NCI-H1417 (cell line): ENCODE measurements around the gene PRF1.
A peak's percentile ranks its signal among the peaks of the same experiment; 100 is the strongest.
"Not testable (repeated sequence)": the region's sequence is repeated elsewhere in the genome, so short reads cannot be mapped to it uniquely, and the experiment has no call there.

Source experiments
- DNase-seq, 3 experiments: peaks; one replicate each; lab custom pipeline; 2025; lab: John Stamatoyannopoulos, UW

Gene PRF1

DNA sequence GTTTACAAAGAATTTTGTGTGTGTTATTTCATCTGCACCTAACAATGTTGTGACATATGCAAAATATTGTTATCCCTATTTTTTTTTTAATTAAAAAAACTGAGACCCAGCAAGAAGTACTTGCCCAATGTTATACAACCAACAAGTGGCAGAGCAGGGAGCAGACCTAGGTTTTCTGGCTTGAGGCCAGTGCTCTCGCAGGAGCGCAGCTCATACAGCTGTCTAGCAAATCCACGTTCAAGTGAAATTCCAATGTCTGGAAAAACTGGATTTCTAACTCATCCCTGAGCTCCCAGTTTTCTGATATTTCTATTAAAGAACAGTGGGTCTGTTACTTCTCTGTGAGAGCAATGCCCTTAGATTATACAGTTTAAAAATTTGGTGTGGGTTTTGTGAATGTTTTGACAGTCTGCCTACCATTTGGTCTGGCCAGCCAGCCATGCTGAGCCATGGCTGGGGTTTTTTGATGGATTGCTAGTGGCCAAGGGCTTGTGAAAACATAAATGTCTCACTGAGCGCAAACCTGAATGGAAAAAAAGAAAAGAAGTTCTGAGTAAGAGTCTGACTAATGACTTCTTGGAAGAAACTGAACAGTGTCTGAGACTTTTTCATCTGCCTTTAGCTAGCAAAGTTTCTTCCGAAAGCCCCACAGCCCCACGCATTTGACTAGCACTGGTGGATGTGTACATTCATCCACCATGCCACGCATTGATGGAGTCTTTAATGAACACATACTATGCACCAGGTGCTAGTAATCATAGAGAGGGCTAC lies 15.4 kb upstream of the PRF1 start:
- no peak for DNase-seq

DNA sequence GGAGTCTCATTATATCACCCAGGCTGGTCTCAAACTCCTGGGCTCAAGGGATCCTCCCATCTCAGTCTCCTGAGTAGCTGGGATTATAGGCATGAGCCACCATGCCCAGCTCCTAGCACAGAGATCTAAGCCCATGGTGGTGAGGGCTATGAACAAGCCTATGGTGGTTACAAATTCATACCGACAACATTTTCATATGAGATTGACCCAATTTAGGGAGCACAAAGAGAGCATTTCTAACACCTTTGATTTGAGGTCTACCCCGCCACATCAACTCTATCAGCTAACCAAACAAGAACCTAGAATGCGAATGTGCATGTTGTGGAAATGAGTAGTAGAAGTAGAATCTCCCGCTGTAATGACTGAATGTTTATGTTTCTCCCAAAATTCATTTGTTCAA lies 14.2 kb upstream of the PRF1 start:
- no peak for DNase-seq

DNA sequence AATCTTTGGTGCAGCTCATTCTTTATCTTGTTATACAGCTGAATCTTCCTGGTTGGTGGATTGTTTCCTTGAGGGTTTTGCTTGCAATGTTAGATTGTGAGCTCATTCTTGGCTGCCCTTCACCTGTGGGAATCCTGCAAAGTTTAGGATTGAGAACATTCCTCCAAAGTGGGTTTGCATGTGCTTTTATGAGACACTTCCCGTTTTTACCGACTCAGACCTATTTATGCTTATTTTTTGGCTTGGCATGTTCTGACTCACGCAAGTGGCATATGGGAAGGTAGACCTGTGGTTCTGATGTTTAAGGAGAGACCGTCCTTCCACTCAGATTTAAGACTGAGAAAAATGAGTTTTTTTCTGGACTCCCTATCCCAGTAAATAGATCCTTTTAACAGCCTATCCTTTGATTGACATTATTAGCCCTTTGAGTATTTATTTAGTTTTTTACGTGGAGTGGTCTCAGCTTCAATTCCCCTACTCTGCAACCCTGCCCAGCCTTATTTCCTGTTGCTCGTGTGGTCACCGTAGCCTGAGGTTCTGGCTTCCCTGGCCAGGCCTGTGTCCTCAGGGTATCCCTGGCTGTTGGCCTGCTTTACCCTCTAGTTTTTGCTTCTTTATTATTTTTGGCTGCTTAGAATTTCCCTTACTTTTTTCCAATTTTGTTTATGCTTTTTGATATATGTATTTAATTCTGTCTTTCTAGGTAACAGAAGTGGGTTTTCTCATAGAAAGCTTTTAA lies 13.4 kb upstream of the PRF1 start:
- no peak for DNase-seq

DNA sequence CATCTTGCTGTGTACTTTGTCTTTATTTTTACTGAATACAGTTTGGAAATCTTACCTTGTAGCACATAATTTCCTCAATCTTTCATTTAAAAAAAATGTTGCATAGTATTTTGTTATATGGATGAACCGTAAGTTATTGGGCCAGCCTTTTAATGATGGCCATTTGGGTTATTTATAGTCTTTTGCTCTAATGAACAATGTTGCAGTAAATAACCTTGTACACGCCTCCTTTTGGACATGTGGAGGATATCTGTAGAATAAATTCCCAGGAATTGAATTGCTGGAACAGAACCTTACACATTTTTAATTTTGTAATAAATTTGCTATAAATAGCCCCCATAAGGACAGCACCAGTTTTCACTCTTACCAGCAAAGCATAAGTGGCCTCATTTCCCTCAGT lies 12.7 kb upstream of the PRF1 start:
- DNase-seq: no peak

DNA sequence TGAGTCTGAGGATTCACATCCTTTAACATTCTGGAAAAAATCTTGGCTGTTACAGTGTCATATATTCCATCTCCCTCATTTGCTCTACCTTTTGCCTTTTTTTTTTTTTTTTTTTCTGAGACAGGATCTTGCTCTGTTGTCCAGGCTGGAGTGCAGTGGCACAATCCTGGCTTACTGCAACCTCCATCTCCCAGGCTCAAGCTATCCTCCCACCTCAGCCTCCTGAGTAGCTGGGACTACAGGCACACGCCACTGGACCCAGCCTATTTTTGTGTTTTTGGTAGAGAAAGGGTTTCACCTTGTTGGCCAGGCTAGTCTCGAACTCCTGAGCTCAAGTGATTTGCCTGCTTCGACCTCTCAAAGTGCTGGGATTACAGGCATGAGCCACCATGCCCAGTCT lies 11.8 kb upstream of the PRF1 start:
- DNase-seq: not testable (repeated sequence)

DNA sequence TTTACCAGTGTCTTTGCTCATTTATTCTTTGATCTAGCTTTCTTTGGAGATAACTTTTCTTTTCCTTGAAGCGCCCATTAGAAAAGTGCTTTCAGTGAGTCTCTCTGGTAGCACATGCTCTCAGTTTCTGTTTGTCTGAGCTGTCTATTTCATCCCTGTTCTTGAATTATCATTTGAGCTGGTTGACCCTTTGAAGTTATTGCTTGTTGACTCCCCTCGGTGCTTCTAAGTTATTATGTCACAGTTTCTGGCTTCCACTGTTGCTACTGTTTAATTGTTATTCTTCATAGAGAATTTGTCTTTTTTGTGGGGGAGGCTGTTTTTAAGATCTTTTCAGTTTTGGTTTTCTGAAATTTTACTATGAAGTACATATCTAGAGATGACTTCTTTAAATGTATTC lies 11.4 kb upstream of the PRF1 start:
- no peak for DNase-seq

DNA sequence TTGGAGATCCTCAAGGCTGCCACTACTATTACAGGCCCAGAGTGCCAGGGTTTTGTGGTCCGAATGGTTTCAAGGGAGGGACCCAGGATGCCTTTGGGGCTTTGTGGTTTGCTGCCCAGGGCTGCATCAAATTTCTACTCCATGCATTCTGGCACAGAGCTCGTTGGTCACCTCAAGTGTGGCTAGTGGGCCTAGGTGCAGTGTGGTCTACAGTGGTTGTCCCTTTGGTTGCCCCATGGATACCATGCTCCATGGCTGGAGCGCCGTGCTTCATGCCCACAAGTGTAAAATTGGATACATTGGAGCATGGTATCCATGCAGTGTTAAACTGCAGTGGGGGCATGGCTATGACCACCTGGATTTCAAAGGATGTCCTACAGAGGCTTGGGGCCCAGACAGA lies 5.4 kb upstream of the PRF1 start:
- no peak for DNase-seq

DNA sequence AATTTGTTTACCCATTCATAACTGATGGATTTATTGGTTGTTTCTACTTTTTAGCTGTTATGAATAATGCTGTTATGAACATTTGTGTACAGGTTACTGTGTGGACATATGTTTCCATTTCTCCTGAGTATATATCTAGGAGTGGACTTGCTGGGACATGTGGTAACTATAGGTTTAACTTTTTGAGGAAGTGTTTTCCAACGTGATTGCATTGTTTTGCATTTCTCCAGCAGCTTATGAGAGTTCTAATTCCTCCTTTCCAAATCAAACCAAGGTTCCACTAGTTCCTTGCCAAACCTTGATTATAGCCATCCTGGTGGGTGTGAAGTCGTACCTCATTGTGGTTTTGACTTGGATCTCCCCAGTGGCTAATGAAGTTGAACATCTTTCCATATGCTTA lies 2.6 kb upstream of the PRF1 start:
- DNase-seq: no peak

DNA sequence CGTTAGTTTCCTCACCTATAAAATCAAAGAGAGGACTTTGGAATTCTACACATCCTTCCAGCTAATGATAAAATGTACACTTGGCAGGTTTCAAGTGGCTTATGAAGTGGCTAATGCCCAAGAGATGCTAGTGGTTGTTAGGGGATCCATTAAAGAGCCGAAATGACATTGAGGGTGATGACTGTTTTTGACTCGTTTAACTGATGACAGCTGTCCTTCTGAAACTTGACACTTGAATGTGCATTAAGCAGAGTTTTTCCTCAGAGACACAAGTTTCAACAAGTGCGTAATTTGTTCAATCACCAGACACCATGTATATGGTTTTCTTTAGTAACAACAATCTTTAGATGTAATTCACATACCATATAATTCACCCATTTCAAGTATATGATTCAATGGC lies 1.6 kb upstream of the PRF1 start:
- peak in 2 of 3 experiments; percentile 30 to 41 for DNase-seq

DNA sequence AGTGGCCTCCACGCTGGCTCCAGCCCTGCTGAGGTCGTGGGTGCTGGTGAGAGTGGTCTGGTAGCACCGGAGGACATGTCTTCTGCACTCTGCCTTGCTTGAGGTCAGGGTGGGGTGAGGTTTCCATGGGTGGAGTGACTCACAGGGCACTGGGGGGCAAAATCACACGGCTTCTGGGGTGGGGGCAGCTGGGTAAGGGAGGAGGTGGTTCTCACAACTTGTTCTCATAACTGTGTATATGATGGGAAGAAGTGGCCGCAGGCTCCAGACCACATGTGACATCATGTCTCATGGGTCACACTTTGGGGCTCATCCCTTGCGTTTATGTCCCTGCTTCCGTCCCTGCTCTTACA lies 884 bp upstream of the PRF1 start:
- DNase-seq: no peak

DNA sequence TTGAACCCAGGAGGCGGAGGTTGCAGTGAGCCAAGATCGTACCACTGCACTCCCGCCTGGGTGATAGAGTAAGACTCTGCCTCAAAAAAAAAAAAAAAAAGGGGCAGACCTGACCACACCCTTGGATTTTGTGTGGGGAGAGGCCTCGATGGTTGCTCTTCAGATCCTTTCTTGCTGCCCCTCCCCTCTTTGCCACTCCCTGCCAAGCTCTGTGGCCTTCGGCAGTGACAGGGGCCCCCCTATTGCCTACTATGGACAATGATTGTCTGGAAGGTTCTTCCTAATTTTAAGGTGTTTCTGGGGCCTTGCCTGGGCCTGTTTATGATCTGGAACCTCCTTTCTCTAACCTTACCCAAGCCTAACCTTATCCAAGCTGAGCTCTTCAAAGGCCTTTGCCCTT lies 795 bp downstream of the PRF1 start:
- no peak for DNase-seq

DNA sequence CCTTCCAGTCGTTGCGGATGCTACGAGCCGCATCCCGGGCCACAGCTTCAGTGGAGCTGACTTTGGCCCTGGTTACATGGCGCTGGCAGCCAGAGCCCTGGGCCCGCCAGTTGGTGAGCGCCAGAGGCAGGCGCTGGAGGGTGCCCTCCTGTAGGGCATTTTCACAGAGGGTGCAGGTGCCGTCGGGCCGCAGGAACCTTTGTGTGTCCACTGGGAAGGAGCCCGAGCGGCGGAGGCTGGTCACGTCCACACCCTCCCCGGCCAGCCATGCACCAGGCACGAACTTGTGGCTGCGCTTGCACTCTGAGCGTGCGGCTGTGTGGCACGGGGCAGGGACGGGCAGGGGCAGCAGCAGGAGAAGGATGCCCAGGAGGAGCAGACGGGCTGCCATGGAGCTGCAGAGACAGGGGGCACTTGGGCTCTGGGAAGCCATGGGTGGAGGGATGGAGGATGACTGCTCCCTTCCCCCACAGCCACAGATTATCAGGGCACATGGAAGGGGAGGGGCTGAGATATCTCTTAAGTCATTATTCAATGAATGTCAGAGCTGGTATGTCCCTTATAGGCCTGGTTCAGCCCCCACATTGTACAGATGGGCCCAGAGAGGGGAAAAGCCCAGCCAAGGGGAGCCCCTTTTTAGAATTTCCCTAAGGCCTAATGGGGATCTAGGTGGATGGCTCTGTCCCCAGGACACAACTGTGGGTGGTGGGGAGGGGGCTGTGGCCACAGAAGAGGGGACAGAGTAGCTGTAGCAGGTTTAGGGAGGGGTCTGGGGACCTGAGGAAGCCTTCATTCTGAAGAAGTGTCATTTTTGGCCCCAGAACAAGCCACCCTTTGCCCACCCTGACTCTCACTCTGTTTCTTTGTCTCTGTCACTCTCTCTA lies 1.8 kb downstream of the PRF1 start:
- DNase-seq: no peak

DNA sequence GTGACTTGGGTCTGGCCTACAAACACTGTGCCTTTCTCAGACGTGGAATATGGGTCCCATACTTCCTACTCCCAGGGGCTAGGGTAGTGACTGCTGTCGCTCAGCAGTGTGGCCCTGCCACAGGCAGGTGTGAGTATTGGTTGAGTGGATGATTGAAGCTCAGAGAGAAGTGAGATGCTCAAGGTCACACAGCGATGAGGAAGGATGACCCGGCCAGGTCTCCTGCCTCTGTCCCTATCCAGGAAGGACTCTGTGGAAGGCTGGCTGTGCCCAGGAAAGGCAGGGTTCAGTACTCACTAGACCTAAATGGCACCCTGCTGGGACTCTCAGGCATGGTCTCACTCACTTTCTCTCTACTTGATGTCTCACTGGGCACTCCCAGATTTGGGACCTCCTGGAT lies 2.8 kb downstream of the PRF1 start:
- no peak for DNase-seq

DNA sequence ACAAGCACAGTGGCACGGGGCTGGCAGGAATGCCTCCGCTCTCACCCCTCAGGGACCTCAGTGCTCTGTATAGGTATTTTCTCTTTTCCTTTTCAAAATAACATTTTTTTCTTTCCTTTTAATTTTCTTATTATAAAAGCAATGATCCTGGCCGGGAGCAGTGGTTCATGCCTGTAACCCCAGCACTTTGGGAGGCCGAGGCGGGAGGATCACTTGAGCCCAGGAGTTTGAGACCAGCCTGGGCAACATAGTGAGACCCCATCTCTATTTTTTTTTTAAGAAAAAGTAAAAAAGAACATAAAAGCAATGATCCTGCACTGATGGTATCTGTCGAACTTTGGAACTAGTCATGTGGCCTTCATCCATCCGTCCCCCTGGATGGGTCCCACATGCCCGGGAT lies 3.2 kb downstream of the PRF1 start:
- DNase-seq: no peak

DNA sequence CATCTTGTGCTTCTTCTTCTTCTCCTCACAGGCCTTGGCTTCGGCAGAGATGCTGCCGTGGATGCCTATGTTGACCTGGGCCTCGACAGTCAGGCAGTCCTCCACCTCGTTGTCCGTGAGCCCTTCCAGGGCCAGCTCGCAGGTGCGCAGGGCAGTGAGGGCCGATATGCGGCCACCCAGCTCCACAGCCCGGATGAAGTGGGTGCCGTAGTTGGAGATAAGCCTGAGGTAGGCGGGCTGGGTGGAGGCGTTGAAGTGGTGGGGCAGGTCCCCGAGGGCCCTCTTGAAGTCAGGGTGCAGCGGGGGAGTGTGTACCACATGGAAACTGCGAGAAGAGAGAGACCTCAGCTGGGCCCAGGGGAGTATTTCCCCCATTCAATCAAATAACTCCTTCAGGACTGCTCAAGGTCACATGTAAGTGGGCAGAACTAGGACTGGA lies 3.7 kb downstream of the PRF1 start:
- no peak for DNase-seq

DNA sequence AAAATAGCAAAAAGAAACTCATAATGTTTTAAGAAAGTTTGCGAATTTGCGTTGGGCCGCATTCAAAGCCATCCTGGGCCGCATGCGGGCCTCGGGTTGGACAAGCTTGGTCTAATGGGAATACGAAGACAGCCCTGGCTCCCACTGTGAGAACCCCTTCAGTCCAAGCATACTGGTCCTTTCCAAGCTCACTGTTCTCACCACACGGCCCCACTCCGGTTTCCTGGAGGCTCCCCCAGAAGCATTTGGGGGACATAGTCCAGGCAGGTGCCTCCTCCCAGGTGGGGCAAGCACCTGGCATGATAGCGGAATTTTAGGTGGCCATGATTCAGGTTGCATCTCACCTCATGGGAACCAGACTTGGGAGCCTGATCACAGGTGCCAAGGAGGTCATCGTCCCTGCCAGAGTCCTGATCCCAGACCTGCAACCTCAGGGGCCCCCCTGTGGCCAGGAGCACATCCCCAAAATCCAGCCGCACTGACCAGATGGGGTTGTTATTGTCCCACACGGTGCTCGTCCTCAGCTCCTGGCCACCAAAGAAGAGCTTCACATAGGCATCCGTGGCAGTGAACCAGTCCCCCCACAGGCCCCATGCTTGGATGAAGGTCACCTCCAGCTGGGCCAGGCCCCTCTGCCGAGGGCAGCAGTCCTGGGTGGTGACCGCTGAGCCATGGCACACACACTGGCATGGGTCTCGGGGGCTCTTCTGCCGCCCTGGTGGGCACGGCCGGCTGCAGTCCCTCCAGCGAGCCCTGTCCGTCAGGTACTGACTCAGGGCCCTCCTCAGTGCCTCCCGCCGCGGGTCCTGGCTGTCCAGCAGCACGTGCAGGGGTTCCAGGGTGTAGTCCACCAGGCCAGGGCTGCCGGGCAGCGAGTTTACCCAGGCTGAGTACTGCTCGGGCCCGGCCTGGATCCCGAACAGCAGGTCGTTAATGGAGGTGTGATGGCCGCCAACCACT lies 4.4 kb downstream of the PRF1 start:
- no peak for DNase-seq

DNA sequence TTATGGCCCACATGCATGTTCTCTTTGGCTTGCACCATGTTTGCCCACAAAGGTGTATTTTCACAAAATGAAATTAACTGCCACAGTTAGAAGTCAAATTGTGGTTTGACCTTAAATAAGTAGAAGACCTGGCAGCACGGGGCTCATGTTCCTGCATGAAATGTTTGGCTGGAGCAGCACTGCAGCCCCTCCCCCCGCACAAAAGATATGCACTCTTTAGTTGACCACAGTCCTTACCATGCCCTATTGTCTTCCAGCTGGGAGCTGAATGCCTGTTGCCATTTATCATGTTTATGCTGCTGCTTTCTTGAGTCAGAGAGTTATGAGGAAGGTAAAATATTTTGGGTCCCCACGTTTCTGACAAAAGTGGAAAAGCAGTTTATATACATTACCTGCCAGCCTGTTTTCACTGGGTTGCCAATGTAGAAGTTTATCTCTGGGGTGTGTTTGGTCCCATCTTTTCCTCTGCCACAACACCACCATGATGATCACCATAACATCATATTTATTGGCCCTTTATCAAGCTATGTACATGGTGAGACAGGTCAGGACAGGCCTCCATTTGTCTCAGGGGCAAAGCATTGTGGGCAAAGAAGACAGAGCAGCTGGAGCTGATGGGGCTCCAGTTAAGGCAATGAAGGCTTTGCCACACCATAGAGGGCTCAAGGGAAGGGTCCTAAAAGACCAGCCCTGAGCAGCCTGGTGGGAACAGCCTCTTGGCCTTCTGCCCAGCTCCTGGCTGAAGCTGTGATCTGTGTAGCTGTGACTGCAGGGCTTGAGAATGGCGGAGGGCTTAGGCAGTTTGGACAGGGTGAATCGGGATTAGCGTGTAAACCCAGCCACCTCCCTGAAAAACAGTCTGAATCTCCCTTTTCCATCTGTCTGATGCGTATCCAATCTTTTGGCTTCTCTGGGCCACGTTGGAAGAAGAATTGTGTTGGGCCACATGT lies 5.4 kb downstream of the PRF1 start:
- DNase-seq: no peak

DNA sequence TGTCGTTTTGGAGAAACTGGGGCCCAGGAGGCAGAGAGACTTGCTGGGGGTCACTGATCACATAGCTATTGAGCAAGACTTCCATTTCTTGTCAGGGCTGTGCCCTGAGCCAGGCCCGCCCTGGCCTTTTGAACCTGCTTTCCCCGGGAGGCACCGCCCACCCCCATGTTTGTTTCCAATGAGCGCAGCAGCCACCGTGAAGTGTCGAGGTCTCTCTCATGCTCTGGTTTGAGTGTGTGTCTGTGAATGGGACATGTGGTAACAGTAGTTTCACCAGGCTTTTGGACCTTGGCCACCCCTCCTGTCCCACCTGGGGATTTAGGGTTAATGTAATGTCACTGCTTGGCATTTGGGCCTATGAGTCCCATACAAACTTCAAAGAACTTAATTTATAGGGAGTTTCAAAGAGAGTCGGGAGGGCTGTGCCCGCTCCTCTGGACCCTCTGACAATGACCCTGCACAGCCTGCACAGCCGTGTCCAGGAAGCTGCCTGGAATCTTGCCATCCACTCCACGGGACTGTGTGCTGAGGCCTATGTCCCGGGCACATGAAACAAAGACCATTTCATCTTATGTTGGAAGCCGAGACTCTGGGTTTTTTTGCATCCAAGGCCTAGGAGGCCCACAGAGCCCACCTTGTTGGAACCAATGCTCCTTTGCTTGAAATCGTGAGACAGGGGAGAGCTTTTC lies 6.3 kb downstream of the PRF1 start:
- DNase-seq: no peak

DNA sequence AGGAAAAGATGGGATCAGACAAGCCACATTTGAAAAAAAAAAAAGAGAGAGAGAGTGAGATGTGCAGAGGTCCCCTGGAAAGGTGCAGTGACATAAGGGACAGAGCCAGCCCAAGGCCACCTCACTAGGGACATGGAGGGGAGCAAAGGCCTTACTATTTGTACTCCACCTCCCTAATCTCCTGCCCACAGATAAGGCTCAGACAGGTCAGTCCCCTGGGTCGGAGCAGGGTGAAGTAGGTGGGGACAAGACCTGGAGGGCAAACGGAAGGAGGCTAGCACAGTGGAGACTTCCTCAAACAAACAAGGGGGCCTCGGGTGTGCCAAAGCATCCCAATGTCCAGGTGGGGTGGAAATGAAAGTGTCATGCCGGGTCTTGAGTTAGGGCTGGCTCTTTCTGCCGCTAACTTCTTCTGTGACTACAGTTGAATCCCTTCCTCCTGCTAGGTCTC lies 7.0 kb downstream of the PRF1 start:
- no peak for DNase-seq

DNA sequence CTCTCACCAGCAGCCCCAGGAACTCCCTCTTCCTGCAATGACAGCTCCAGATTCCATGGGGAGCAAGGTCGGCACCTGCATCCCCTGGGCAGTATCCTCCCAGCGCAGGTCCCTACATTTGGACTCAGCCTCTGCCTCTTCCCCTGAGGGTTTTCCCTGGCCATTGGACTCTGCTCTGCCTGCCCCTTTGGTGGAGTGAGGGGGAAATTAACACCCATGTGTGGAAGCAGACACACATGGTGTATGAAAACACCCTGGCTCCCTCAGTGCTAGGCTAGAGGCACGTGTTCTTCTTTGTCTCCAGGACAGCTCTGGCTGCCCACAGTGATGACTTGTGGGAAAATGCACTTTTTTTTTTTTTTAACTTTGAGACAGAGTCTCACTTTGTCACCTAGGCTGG lies 8.4 kb downstream of the PRF1 start:
- no peak for DNase-seq
